Fibroblast of gingiva (primary cell): Measurements from ENCODE around the gene KCNMA1.

Experiments
- DNase-seq: peaks from one replicate; pipeline ENCODE4 v3.0.0-alpha.2; 2011; ENCODE audit warnings: low read depth

KCNMA1 gene

DNA sequence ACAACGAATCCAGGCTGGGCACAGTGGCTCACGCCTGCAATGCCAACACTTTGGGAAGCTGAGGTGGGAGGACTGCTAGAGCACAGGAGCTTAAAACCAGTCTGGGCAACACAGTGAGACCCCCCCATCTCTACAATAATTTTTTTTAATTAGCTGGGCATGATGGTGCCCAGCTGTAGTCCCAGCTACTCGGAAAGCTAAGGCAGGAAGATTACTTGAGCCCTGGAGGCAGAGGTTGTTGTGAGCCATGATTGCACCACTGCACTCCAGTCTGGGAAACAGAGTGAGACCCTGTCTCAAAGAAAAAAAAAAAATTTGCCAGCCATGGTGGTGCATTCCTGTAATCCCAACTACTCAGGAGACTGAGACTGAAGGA, 396.3 kb downstream of the KCNMA1 start:
- DNase-seq: no peak

DNA sequence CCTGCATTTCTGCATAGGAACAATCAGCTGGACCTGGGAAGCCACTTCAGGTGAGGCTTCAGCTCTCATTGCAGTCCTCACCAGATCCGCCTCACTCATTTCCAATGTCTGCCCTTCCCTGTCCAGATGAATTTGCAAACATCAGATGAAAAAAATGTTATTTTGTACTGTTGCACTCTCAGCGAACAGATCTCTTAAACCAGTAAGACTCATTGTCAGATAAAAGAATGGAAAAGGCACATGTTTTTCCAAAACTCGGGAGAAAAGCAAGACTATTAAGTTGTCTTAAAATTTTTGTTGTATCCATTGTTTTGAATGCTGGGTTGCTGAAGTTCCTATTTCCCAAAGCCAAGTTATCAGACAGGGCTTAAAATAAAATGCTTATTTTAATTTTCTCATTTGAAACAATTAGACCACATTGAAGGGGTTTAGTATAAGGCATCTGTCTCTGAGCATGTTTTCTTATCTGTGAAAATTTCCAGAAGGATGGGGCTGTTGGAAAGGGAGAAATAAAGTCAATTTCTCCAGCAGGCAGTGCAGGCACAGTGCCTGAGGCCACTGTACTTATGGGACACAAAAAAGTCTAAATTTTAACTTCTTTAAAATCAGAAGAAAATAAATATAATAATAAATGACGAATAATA, 396.8 kb downstream of the KCNMA1 start:
- DNase-seq: no peak

DNA sequence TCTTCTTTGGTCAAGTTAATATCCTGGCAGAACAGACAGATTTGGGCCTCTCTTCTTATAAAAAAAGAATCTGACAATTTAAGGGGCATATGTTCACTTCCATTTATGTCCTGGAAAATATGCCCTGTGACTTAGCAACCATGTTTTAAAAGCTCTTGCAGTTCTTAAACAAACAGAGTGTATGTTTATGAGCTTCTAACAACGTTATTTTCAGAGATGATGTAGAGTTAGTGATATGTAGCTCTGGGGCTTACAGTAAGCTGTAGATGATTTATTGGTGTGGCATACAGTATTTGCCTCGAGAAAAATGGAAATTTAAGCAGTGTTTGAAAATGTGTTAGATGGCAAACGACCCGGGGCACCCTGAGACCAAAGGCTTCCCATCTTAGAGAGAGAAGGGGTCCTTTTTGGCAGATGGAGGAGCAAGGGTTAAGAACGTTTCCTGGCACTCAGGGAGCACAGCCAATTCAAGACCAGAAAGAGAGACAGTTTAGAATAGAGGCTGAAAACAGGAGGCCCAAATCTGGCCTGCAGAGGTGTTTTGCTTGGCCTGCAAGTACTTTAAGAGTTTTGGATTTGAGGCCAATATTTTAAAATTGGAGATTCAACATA, 397.5 kb downstream of the KCNMA1 start:
- DNase-seq: no peak

DNA sequence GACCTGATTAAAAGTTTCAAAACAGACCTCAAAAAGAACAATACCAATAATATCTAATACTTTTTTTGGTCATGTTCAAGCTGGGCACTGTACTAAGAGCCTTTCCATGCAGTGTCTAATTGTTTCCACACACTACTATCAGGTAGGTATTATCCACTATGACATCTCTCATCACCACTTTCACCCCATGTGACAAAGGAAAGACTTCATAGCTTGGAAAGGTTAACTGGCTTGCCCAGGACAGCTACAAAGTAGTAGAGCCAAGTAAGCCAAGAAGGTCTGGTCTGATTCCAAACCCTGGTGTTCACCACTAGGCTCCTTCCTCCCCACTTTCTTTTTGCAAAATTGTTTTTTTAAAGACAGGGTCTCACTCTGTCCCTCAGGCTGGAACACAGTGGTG, 400.5 kb downstream of the KCNMA1 start:
- DNase-seq: no peak

DNA sequence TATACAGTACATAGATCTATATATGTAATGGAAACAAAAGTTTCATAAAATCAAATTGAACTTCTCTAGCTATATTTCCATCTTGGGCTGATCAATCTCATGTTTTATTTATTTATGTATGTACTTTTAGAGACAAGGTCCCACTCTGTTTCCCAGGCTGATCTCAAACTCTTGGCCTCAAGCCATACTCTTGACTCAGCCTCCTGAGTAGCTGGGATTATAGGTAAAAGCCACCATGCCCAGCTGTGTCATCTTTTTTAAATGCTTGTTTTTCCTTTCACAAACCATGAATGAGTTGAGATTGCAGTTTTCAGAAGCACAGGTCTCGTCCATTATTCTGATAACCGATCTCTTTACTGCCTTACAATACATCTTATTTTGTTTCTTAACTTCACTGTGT, 400.9 kb downstream of the KCNMA1 start:
- no peak for DNase-seq

DNA sequence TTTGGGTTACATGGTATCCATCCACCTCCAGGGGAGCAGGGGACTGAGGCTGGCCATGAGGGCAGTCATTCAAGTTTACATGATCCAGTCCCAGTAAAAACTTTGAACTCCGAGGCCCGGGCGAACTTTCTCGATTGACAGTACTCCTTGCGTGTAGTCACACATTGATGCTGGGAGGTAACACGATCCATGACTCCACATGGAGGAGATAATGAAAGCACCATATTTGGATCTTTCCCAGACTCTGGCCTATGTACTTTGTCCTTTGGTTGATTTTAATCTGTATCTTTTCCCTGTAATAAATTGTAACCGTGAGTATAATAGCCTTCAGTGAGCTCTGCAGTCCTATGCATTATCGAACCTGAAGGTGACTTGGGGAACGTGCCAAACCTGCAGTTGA, 401.6 kb downstream of the KCNMA1 start:
- no peak for DNase-seq

DNA sequence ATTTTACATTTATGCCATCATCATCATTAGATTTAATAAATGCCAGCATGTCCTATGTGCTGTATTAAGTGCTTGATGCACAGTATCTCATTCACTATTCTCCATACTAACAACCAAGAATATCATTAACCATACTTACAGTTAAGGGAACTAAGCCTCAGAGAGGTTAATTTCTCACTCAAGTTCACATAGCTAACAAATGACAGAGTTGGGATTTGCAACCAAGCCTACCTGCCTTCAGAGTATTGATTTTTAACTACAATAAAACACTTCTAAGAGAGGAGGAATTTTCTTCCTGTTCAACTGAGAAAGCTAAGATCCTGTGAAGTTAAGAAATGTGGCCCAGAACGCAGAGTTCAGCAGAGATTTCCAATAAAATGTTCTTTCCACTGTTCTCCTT, 403.0 kb downstream of the KCNMA1 start:
- DNase-seq: no peak

DNA sequence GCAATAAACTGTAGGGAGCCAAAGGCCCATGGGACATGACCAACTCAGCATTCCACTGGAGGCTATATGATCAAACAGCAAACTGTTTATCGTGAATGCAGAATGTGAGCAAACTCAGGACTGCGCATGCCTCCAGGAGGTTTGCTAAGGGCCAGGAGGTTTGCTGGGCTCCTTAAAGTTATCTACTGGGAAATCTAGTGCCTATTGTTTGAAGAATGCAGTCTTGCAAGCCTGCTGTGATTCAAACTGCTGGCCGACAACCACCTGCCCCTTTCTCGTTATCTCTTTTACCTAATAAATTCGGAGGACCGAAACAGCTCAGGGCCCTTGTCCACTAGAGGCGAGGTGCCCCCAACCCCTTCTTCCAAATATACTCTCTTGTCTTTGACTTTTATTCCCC, 404.1 kb downstream of the KCNMA1 start:
- no peak for DNase-seq

DNA sequence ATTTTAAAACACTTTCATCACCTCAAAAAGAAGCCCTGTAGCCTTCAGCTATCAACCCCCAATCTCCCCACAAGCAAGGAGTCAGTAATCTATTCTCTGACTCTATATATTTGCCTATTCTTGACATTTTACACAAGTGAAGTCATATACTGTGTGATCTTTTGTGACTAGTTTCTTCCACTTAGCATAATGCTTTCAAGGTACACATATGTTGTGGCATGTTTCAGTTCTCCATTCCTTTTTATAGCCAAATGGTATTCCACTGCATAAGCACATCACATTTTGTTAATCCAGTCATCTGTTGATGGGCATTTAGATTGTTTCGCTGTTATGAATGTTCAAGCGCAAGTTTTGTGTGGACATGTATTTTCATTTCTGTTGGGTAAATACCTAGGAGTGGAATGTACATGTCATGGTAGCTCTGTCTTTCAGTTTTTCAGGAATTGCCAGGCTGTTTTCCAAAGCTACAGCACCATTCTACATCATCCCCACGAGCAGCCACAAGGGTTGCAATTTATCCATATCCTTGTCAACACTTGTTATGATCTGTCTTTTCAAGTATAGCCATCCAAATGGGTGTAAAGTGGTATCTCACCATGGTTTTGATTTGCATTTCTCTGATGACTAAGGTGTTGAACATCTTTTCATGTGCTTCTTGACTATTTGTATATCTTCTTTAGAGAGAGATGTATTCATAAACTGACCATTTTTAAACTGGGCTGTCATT, 405.6 kb downstream of the KCNMA1 start:
- DNase-seq: no peak

DNA sequence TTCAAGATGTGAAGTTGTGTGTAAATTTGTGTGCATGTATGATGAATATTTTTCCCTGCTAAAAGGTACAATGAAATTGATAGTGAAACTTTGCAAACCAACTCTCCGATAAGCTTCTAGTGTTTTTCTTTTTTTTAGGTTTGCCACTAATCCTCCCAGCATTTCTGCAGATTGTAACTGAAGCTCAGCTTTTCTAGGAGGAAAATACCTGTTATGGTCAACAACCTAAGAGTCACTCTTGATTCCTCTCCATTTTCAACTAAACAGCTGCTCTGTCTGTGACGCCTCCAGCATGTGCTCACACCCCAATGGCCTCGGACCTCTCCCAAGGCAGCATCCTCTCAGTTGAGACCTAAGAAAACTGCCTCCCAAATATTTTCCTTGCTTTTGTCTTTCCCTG, 406.2 kb downstream of the KCNMA1 start:
- DNase-seq: no peak

DNA sequence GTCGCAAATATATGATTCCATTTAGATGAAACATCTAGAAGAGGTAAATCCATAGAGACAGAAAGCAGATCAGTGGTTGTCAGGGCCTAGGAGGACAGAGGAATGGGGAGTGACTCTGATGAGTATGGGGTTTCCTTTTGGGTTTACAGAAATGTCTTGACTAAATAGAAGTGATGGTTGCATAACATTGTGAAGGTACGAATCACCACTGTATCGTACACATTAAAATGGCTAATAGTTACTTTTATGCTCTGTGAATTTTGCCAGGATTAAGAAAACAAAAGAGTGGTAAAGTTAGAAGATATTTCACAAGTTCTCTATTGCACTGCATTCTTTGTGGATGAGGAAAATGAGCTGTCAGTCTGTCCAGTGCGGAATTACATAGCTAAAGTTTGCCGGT, 407.4 kb downstream of the KCNMA1 start:
- peak; percentile 52 for DNase-seq

DNA sequence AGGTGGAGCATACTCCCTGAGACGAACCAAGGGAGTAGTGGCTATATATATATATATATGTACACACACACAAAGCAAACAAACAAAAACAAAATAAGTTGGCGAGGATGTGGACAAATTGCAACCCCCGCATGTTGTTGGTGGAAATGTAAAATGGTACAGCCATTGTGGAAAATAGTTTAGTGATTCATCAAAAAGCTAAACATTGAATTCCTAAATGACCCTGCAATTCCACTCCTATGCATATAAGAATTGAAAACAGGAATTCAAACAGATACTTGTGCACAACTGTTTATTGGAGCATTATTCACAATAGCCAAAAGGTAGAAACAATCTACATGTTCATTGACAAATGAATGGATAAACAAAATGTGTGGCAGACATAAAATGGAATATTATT, 407.9 kb downstream of the KCNMA1 start:
- no peak for DNase-seq

DNA sequence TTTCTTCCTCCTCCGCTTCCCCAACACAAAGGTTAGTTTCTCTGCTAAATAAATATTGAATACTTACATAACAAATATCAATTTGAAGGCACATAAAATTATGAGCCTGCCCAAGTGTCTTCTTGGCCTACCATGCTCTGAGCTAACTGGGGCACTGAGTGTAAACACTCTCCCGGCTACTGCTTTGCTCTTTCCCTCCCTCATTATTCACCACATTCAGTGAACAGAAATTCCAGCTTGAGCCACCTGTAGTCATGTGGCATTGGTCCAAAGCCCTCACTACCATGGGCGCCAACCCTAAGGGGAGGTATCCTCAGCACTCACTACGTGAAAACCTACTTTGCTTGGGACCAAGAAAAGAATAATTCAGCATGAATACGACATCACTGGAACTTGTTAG, 409.0 kb downstream of the KCNMA1 start:
- no peak for DNase-seq

DNA sequence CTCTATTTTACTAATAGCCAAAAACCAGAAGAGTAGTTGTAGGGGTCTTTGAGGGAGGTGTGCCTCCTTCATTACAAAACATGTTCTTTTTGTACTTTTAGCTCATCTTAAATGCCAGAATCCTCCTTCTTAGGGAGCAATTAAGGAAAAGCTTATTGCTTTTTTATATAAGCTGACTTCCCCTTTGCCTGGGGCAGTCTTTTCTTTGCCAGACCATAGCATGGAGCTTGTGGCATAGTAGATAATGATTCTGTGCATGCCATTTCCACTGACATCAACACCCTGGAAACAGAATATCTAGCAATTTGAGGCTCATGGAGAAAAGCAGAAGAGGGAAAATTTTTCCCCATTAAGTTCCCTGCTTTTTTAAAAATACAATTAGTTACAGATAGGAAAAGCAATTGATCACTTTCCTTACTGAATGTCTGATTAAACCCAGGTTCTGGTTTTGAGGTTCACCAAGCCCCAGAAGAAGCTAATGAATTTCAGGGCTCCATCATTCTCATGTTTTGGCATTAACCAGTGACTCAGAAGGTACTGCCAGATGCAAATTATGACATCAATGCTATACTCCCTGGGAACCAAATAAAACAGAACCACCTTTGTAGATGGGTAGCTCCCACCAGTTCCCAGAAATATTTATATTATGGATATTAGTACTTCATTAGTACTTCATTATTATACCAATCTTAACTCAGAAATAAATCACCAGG, 410.6 kb downstream of the KCNMA1 start:
- DNase-seq: no peak

DNA sequence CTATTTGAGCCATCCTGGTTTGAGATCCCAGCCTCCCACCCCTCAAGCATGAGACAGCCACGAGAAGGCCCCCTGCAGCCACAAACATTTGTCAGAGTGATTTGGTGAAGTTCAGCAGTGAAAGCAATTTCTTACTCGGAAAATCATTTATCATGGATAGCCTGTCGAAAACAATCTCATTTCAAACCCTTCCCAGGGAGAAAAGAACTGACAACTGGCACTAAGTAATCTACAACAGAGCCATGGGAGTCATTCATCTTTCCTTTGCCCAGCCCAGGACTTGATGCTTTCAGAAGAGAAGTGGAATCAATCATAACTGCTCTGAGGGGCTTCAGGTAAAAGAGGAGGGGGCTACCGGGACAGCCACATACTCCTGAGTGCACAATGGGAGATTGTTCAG, 411.2 kb downstream of the KCNMA1 start:
- no peak for DNase-seq

DNA sequence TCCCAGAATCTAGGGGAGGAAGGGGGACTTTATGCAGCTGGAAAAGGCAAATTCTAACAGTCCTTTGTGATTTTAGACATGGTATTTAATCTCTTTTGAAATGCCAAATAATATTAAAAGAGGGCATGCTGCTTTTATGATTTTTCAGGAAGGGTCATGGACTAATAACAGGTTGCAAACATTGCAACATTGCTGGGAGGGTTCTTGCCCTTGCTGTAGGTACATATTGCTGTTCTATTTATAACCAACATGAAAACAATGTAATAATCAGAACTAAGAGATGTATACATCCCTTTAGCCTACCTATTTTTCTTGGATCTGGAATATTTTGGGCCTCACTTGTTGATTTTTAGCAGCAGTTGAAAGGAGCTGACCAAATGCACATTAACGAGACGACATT, 411.6 kb downstream of the KCNMA1 start:
- DNase-seq: no peak

DNA sequence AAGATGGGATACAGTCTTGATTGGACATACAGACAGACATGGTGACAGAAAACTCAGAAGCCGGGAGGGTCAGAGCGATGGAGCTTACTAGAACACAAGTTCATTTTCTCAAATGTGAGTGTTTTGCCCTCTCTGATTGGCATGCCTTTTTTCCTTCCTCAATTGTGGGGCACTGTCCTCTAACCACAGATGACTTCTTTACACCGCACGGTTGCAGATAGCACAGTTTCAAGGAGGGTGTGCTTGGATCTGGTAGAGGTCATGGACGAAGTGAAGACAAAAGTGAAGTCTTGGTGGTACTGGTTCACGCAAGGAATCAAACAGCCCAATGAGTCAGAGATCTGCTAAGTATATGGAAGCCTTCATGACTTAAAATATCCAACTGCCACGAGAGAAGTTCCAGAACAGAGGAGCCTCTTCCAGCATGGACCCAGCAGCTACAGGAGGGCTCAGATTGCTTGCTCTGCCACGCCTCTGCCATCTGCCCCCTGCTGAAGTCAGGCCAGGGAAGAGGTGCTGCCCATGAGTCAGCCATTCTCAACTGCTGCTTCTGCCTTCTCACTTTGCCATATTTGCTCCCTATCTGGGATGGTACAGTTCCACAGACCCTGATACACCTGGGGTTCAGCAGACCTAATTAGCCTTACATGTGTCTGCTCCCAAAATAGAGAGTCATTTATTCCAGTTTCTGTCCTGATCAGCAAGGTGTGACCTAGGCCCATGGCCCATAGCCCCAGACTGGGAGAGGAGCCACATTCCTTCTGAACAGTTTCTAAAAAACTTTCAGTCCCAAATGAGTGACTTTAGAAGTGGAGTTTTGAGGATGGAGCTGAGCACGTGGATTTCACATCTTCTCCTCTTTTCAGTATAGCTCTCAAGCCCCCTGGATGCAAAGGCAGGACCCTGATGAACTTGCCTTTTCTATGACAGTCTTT, 413.8 kb downstream of the KCNMA1 start:
- DNase-seq: no peak

DNA sequence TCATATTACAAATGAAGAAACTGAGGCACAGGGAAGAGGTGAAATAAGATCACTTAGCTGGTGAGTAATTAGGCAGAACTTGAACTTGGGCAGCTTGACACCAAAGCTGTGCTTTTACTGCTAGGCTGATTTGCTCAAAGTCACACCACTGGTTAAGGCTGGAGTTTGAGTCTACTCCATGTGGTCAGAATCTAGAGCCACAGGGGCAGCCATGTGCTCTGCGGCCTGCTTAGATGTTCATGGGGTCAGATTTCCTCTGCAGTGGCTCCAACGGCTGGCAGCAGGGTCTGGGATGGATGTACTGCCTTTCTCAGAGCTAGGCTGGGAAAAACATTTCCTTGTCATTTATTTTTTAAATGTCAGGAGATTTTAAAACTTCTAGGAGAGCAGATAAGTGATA, 417.5 kb downstream of the KCNMA1 start:
- DNase-seq: no peak

DNA sequence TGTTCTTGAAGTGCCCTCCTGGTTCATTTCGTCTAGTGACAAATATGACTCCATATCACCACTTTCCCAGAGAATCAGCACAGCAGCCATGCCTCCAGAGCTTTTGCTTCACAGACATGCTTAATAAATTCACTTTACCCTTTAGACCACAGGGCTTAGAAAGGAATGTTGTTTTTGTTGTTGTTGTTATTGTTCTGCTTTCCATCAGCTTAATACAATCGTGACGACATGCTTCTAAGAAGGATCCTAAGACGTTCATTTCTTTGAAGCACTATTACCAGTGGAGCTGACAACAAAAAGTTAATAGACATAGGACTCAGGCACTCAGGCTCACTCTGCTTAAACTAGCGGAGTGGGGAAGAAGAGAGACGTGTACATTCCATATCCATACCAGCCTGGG, 418.6 kb downstream of the KCNMA1 start:
- no peak for DNase-seq

DNA sequence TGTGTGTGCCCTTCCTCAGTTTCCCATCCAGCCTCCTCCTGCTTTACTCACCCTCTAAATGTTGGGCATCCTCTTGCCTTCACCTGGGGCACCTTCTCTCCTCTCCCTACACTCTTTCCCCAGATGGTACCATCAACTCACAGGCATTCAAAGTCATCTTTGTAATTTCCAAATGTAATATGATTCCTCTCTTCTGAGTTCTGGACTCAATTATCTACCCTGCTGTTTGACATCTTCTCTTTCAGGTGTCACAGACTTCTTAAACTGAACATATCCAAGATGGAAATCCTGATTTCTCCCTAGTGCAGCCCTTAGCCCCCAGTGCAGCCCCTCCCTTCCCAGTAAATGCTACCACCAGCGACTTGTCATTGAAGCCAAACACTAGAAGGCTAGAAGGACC, 422.8 kb downstream of the KCNMA1 start:
- no peak for DNase-seq

DNA sequence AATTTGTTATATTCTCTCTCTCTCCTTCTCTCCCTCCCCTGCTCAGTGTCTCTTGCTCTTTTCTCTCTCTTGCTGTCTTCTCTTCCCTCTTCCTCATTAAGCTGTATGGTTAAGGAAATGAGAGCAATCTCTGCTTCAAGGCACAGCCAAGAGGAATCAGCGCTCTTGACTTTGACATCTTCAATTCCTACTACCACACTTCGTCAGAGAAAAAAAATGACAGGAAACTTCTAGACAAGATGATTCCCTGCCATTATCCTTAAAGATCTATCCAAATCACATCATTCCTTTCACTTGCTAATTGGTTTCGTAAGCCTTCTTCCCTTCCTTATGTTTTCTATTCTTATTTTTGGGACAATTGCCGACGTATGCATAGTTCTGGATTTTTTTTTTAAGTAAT, 425.0 kb downstream of the KCNMA1 start:
- no peak for DNase-seq

DNA sequence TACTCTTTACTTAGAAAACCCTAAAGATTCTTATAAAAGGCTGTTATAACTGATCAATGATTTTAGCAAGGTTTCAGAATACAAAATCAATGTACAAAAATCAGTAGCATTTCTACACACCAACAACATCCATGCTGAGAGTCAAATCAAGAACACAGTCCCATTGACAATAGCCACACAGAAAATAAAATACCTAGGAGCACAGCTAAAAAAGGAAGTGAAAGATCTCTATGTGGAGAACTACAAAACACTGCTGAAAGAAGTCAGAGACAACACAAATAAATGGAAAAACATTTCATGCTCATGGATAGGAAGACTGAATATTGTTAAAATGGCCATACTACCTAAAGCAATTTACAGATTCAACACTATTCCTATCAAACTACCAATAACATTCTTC, 427.0 kb downstream of the KCNMA1 start:
- DNase-seq: no peak
